SH-SY5Y (cell line): ENCODE data around the gene RBM39.

Experiments
- GATA2 ChIP-seq: IDR thresholded peaks from 2 replicates; pipeline ENCODE4 v1.6.1; 2011; ENCODE audit warnings: mild to moderate bottlenecking, low read depth, low read length
- GATA3 ChIP-seq: IDR thresholded peaks from 2 replicates; pipeline ENCODE4 v1.6.1; 2011; ENCODE audit warnings: low read depth, mild to moderate bottlenecking, low read length, moderate library complexity

DNA sequence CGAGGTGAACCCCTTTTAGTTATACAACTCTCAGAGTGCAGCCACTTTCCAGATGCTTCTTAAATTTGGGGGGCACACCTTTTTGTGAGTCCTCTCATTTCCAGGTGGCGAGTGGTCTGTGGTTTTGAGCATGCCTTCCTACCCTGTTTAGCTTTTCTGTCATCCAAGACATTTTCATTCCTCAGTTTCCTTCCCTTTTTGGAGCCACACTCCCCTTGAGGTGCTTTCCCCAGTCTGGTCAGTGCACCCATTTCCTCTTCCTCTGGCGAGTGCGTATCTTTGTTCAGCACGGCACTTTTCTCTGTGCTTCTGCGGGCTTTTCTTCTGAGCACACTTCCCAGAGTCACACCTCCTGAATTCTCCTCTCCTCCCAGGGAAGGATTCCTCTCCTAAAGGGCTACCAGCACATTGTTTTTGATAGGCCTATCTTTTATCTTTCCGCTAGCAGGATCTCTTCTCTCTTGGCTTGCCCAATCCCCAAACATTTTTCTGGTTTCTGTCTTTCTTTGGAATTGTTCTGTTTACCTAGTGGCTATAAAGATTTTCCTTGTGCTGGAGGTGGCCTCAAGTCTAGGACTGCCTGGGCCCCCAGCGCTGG, 31.2 kb upstream of the RBM39 start:
- TF ChIP-seq GATA2 (no peak), GATA3 (no peak)
